ENCODE measurements around the gene CNNM3.
"Not testable (repeated sequence)": the region's sequence is repeated elsewhere in the genome, so short reads cannot be mapped to it uniquely, and the experiment has no call there.

Gene CNNM3

GRCh38 chr2:96796497-96796896, 19.6 kb upstream of the CNNM3 start:
- H3K4me2 ChIP-seq (ENCODE audit: low read length); H3K4me1 ChIP-seq (ENCODE audit: control insufficient read depth, low read depth, low read length); H3K79me2 ChIP-seq (ENCODE audit: control insufficient read depth, insufficient read depth, low read length); DNase-seq; H3K79me1 ChIP-seq (ENCODE audit: low read length); H2BK15ac ChIP-seq (replicated peaks; ENCODE audit: low read depth); H3K4ac ChIP-seq (ENCODE audit: low read depth, low read length); H2AK5ac ChIP-seq (ENCODE audit: low read length); H4K5ac ChIP-seq (ENCODE audit: low read length); H2BK5ac ChIP-seq (ENCODE audit: low read length); H3K27me3 ChIP-seq (ENCODE audit: insufficient read depth, low read length, poor library complexity); H3K18ac ChIP-seq (ENCODE audit: low read length); H3K56ac ChIP-seq (ENCODE audit: low read length); H3K36me3 ChIP-seq (ENCODE audit: control insufficient read depth, insufficient read depth, low read length); H3K27ac ChIP-seq (ENCODE audit: low read depth, low read length); H3K9ac ChIP-seq (ENCODE audit: low read length); H4K8ac ChIP-seq (ENCODE audit: low read depth, low read length); H2BK120ac ChIP-seq (ENCODE audit: low read depth, low read length); H3K4me3 ChIP-seq (ENCODE audit: low read length); H3K23ac ChIP-seq (ENCODE audit: low read length): not testable (repeated sequence)
- no CpG with 5 or more reads among the region's 6 CpGs for WGBS (ENCODE audit: extremely low coverage, insufficient coverage, low lambda C conversion rate)

- Histone ChIP-seq H4K8ac (ENCODE audit: low read depth, low read length) (no peak overlapping the region), H3K23ac (ENCODE audit: low read length) (no peak overlapping the region), H3K4me1 (ENCODE audit: control insufficient read depth, low read depth, low read length) (no peaks in the 10 kb centered on the region), H3K36me3 (ENCODE audit: control insufficient read depth, insufficient read depth, low read length) (no peaks in the 10 kb centered on the region), H3K79me1 (ENCODE audit: low read length) (no peaks in the 10 kb centered on the region), H3K4me3 (ENCODE audit: low read length) (no peak overlapping the region), H3K4me2 (ENCODE audit: low read length) (no peak overlapping the region), H2BK120ac (ENCODE audit: low read depth, low read length) (no peak overlapping the region), H3K27me3 (ENCODE audit: insufficient read depth, low read length, poor library complexity) (no peaks in the 10 kb centered on the region), H3K4ac (ENCODE audit: low read depth, low read length) (no peak overlapping the region), H2BK5ac (ENCODE audit: low read length) (no peak overlapping the region), H3K9ac (ENCODE audit: low read length) (no peak overlapping the region), H3K18ac (ENCODE audit: low read length) (no peak overlapping the region), H2BK15ac (replicated peaks; ENCODE audit: low read depth) (no peak overlapping the region), H3K27ac (ENCODE audit: low read depth, low read length) (no peak overlapping the region), H3K56ac (ENCODE audit: low read length) (no peak overlapping the region), H4K5ac (ENCODE audit: low read length) (no peak overlapping the region), H3K79me2 (ENCODE audit: control insufficient read depth, insufficient read depth, low read length) (no peaks in the 10 kb centered on the region), H2AK5ac (ENCODE audit: low read length) (no peak overlapping the region)
- no peak for DNase-seq
- WGBS (ENCODE audit: extremely low coverage, insufficient coverage, low lambda C conversion rate): no CpG with 5 or more reads among the region's 23 CpGs
Observed at GRCh38 chr2:96797066-96797625, 18.9 kb upstream of the CNNM3 start.

- Histone ChIP-seq H2BK5ac (ENCODE audit: low read length) (no peak overlapping the region), H4K8ac (ENCODE audit: low read depth, low read length) (no peak overlapping the region), H3K23ac (ENCODE audit: low read length) (no peak overlapping the region), H3K4ac (ENCODE audit: low read depth, low read length) (no peak overlapping the region), H3K4me3 (ENCODE audit: low read length) (no peak overlapping the region), H3K79me2 (ENCODE audit: control insufficient read depth, insufficient read depth, low read length) (no peaks in the 10 kb centered on the region), H3K36me3 (ENCODE audit: control insufficient read depth, insufficient read depth, low read length) (no peaks in the 10 kb centered on the region), H4K5ac (ENCODE audit: low read length) (no peak overlapping the region), H2AK5ac (ENCODE audit: low read length) (no peak overlapping the region), H3K18ac (ENCODE audit: low read length) (no peak overlapping the region), H3K4me2 (ENCODE audit: low read length) (no peak overlapping the region), H2BK120ac (ENCODE audit: low read depth, low read length) (no peak overlapping the region), H3K4me1 (ENCODE audit: control insufficient read depth, low read depth, low read length) (no peaks in the 10 kb centered on the region), H3K27ac (ENCODE audit: low read depth, low read length) (no peak overlapping the region), H3K27me3 (ENCODE audit: insufficient read depth, low read length, poor library complexity) (no peaks in the 10 kb centered on the region), H2BK15ac (replicated peaks; ENCODE audit: low read depth) (no peak overlapping the region), H3K56ac (ENCODE audit: low read length) (no peak overlapping the region), H3K9ac (ENCODE audit: low read length) (no peak overlapping the region), H3K79me1 (ENCODE audit: low read length) (no peaks in the 10 kb centered on the region)
- WGBS (ENCODE audit: extremely low coverage, insufficient coverage, low lambda C conversion rate): no CpG with 5 or more reads among the region's 23 CpGs
- DNase-seq: no peak
Observed at GRCh38 chr2:96798733-96799622, 17.1 kb upstream of the CNNM3 start.

DNA sequence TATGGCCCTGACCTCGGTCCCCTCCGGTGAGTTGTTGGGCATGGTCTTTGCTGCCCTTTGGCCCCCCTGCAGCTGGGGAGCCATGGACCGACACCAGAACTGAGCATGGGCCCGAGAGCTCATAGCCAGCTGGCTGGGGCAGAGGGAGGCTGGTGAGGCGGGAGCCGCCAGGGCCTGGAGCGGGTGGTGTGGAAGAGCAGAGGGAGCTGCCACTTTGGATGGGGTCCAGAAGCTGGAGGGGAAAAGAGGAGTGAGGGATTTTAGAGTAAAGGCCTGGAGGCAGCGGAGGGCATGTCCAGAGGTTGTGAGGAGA, 16.5 kb upstream of the CNNM3 start:
- WGBS (ENCODE audit: extremely low coverage, insufficient coverage, low lambda C conversion rate): no CpG with 5 or more reads among the region's 8 CpGs
- no peak overlapping the region for H3K4me3 ChIP-seq (ENCODE audit: low read length)

GRCh38 chr2:96800061-96801004, 15.7 kb upstream of the CNNM3 start:
- H3K18ac ChIP-seq (ENCODE audit: low read length): no peak overlapping the region
- DNase-seq: no peak
- no peaks in the 10 kb centered on the region for H3K36me3 ChIP-seq (ENCODE audit: control insufficient read depth, insufficient read depth, low read length)
- H4K8ac ChIP-seq (ENCODE audit: low read depth, low read length): no peak overlapping the region
- no peak overlapping the region for H3K56ac ChIP-seq (ENCODE audit: low read length)
- H2BK5ac ChIP-seq (ENCODE audit: low read length): no peak overlapping the region
- no peak overlapping the region for H2AK5ac ChIP-seq (ENCODE audit: low read length)
- H3K79me1 ChIP-seq (ENCODE audit: low read length): no peaks in the 10 kb centered on the region
- no peak overlapping the region for H4K5ac ChIP-seq (ENCODE audit: low read length)
- no peaks in the 10 kb centered on the region for H3K79me2 ChIP-seq (ENCODE audit: control insufficient read depth, insufficient read depth, low read length)
- H3K4me3 ChIP-seq (ENCODE audit: low read length): no peak overlapping the region
- H3K4ac ChIP-seq (ENCODE audit: low read depth, low read length): no peak overlapping the region
- H3K4me2 ChIP-seq (ENCODE audit: low read length): no peak overlapping the region
- H3K27ac ChIP-seq (ENCODE audit: low read depth, low read length): no peak overlapping the region
- no peak overlapping the region for H3K9ac ChIP-seq (ENCODE audit: low read length)
- no CpG with 5 or more reads among the region's 27 CpGs for WGBS (ENCODE audit: extremely low coverage, insufficient coverage, low lambda C conversion rate)
- no peak overlapping the region for H3K23ac ChIP-seq (ENCODE audit: low read length)
- H2BK120ac ChIP-seq (ENCODE audit: low read depth, low read length): no peak overlapping the region
- H3K4me1 ChIP-seq (ENCODE audit: control insufficient read depth, low read depth, low read length): no peaks in the 10 kb centered on the region
- H3K27me3 ChIP-seq (ENCODE audit: insufficient read depth, low read length, poor library complexity): no peaks in the 10 kb centered on the region
- H2BK15ac ChIP-seq (replicated peaks; ENCODE audit: low read depth): no peak overlapping the region

More for the DNA sequence above, 16.5 kb upstream of the CNNM3 start:
- no peaks in the 10 kb centered on the region for H3K4me1 ChIP-seq (ENCODE audit: control insufficient read depth, low read depth, low read length)
- no peak overlapping the region for H3K4ac ChIP-seq (ENCODE audit: low read depth, low read length)
- H2BK120ac ChIP-seq (ENCODE audit: low read depth, low read length): no peak overlapping the region
- H3K23ac ChIP-seq (ENCODE audit: low read length): no peak overlapping the region
- no peak overlapping the region for H2BK5ac ChIP-seq (ENCODE audit: low read length)
- H3K4me2 ChIP-seq (ENCODE audit: low read length): no peak overlapping the region
- H4K8ac ChIP-seq (ENCODE audit: low read depth, low read length): no peak overlapping the region
- H3K36me3 ChIP-seq (ENCODE audit: control insufficient read depth, insufficient read depth, low read length): no peaks in the 10 kb centered on the region
- H3K56ac ChIP-seq (ENCODE audit: low read length): no peak overlapping the region
- no peak for DNase-seq
- no peaks in the 10 kb centered on the region for H3K79me2 ChIP-seq (ENCODE audit: control insufficient read depth, insufficient read depth, low read length)
- H3K9ac ChIP-seq (ENCODE audit: low read length): no peak overlapping the region
- H3K18ac ChIP-seq (ENCODE audit: low read length): no peak overlapping the region
- H3K27me3 ChIP-seq (ENCODE audit: insufficient read depth, low read length, poor library complexity): no peaks in the 10 kb centered on the region
- no peak overlapping the region for H3K27ac ChIP-seq (ENCODE audit: low read depth, low read length)
- no peak overlapping the region for H2AK5ac ChIP-seq (ENCODE audit: low read length)
- no peak overlapping the region for H4K5ac ChIP-seq (ENCODE audit: low read length)
- no peaks in the 10 kb centered on the region for H3K79me1 ChIP-seq (ENCODE audit: low read length)
- no peak overlapping the region for H2BK15ac ChIP-seq (replicated peaks; ENCODE audit: low read depth)

All from mesendoderm (in vitro differentiated cells).